ENCODE data around the gene CASP10.

Gene CASP10

GRCh38 chr2:201261471-201261870, 78.5 kb downstream of the CASP10 start:
- no peak for TF ChIP-seq CTCF (IDR thresholded peaks at IDR 0.05; ENCODE audit: low read depth, low read length)
- no peak overlapping the region for H3K4me3 ChIP-seq (replicated peaks in 1 of 2; ENCODE audit: low read depth in 2 of 2, low read length in 2 of 2)
- no peak for DNase-seq (ENCODE audit: low read depth in 2 of 2)

GRCh38 chr2:201261906-201262305, 79.0 kb downstream of the CASP10 start:
- H3K4me3 ChIP-seq (replicated peaks in 1 of 2; ENCODE audit: low read depth in 2 of 2, low read length in 2 of 2), result no peak overlapping the region
- no peak for TF ChIP-seq CTCF (IDR thresholded peaks at IDR 0.05; ENCODE audit: low read depth, low read length)
- DNase-seq (ENCODE audit: low read depth in 2 of 2), result no peak

GRCh38 chr2:201262718-201263117, 79.8 kb downstream of the CASP10 start:
- DNase-seq (ENCODE audit: low read depth in 2 of 2), result no peak
- no peak overlapping the region for H3K4me3 ChIP-seq (replicated peaks in 1 of 2; ENCODE audit: low read depth in 2 of 2, low read length in 2 of 2)
- TF ChIP-seq CTCF (IDR thresholded peaks at IDR 0.05; ENCODE audit: low read depth, low read length), result no peak

GRCh38 chr2:201263779-201264178, 80.8 kb downstream of the CASP10 start:
- no peak overlapping the region for H3K4me3 ChIP-seq (replicated peaks in 1 of 2; ENCODE audit: low read depth in 2 of 2, low read length in 2 of 2)
- no peak for TF ChIP-seq CTCF (IDR thresholded peaks at IDR 0.05; ENCODE audit: low read depth, low read length)
- DNase-seq (ENCODE audit: low read depth in 2 of 2), result no peak

GRCh38 chr2:201264472-201265173, 81.7 kb downstream of the CASP10 start:
- no peak for TF ChIP-seq CTCF (IDR thresholded peaks at IDR 0.05; ENCODE audit: low read depth, low read length)
- no peak for DNase-seq (ENCODE audit: low read depth in 2 of 2)
- H3K4me3 ChIP-seq (replicated peaks in 1 of 2; ENCODE audit: low read depth in 2 of 2, low read length in 2 of 2), result no peak overlapping the region

GRCh38 chr2:201266629-201267028, 83.7 kb downstream of the CASP10 start:
- H3K4me3 ChIP-seq (replicated peaks in 1 of 2; ENCODE audit: low read depth in 2 of 2, low read length in 2 of 2), result no peak overlapping the region
- no peak for DNase-seq (ENCODE audit: low read depth in 2 of 2)
- no peak for TF ChIP-seq CTCF (IDR thresholded peaks at IDR 0.05; ENCODE audit: low read depth, low read length)

Data from cardiac fibroblast (primary cell).